Tibial artery (tissue), 4 donors: ENCODE results near the gene DPH5.
A peak's percentile ranks its signal among the peaks of the same experiment; 100 is the strongest.
"Not testable (repeated sequence)": the region's sequence is repeated elsewhere in the genome, so short reads cannot be mapped to it uniquely, and the experiment has no call there.

Experiments used
- DNase-seq, 2 donors: peaks; one replicate each; pipeline ENCODE4 v3.0.0-alpha.2; 2019
- H3K27ac ChIP-seq, 2 donors: fragments of 200-600 bp; sonication (generic) in 1 of 2; 1 replicate in 1 of 2; 2 replicates in 1 of 2; pipeline ENCODE4 v1.5.1; 2018 to 2019; ENCODE audit warnings: mild to moderate bottlenecking in 1 of 2
- H3K27me3 ChIP-seq, 2 donors: fragments of 200-600 bp; sonication (generic) in 1 of 2; one replicate each; pipeline versions ENCODE4 v1.5.1 to v1.6.0; 2016 to 2019
- H3K36me3 ChIP-seq, 3 donors: fragments of 200-600 bp; sonication (generic) in 2 of 3; one replicate each; pipeline ENCODE4 v1.5.1; 2016 to 2019; ENCODE audit warnings: mild to moderate bottlenecking in 2 of 3
- H3K4me1 ChIP-seq, 4 donors: fragments of 200-600 bp; sonication (generic) in 2 of 4; 1 replicate in 3 of 4; 2 replicates in 1 of 4; pipeline ENCODE4 v1.5.1; 2016 to 2019
- H3K4me3 ChIP-seq, 2 donors: fragments of 200-600 bp; sonication (generic) in 1 of 2; 1 replicate in 1 of 2; 2 replicates in 1 of 2; pipeline ENCODE4 v1.5.1; 2018 to 2019; ENCODE audit warnings: mild to moderate bottlenecking in 2 of 2
- H3K9me3 ChIP-seq, 3 donors: fragments of 200-600 bp; sonication (generic) in 1 of 3; one replicate each; pipeline ENCODE4 v1.5.1; 2016 to 2019
- CTCF ChIP-seq, 2 experiments: fragments of 200-600 bp in 1 of 2; fragments of 450-650 bp in 1 of 2; IDR thresholded peaks; one replicate each; pipeline ENCODE4 v1.5.1; 2017 to 2019; ENCODE audit warnings: antibody characterized with exemption in 2 of 2, mild to moderate bottlenecking in 1 of 2, moderate library complexity in 1 of 2
- intact Hi-C: fragments of 100-400 bp; cut with DNase I; formaldehyde crosslinking; loops from one replicate; pipeline ENCODE4 v1.15.0; 2023; ENCODE audit warnings: low total_unique reads

DPH5 gene

GRCh38 chr1:101025657-101026429, at the start of gene DPH5:
Gene DPH5, minus strand, starts transcription at chr1:101025784. Its CDS starts 341 bp downstream, at chr1:101025443.
- peak within 1 kb of the TSS; percentile 72 to 76 for H3K27ac ChIP-seq
- peaks cover 0 to 9% (median 0%) of the 10 kb centered on the region in 3 donors for H3K36me3 ChIP-seq
- H3K4me3 ChIP-seq: peak within 1 kb of the TSS; percentile 61 to 77
- H3K9me3 ChIP-seq: no peaks in the 10 kb centered on the region
- TF ChIP-seq CTCF (IDR thresholded peaks at IDR 0.05): no peak
- no peaks in the 10 kb centered on the region for H3K27me3 ChIP-seq
- DNase-seq: peak; percentile 88 to 92
- peaks cover 0 to 15% (median 5%) of the 10 kb centered on the region in 4 donors for H3K4me1 ChIP-seq
- intact Hi-C loops: no loop called here

- H3K36me3 ChIP-seq: peaks cover 0 to 5% (median 0%) of the 10 kb centered on the region in 3 donors
- no peaks in the 10 kb centered on the region for H3K9me3 ChIP-seq
- no peaks in the 10 kb centered on the region for H3K27me3 ChIP-seq
- no peak for TF ChIP-seq CTCF (IDR thresholded peaks at IDR 0.05)
- intact Hi-C loops: no loop called here
- H3K27ac ChIP-seq: no peak overlapping the region
- H3K4me1 ChIP-seq: no peaks in the 10 kb centered on the region
- no peak for DNase-seq
- no peak overlapping the region for H3K4me3 ChIP-seq
These were observed 48.3 kb upstream of the DPH5 start for GRCh38 chr1:101073836-101074235.

GRCh38 chr1:101071470-101071891, 45.9 kb upstream of the DPH5 start:
- intact Hi-C loops: no loop called here
- no peak overlapping the region for H3K27ac ChIP-seq

GRCh38 chr1:101069158-101069557, 43.6 kb upstream of the DPH5 start:
- no peaks in the 10 kb centered on the region for H3K9me3 ChIP-seq
- no peaks in the 10 kb centered on the region for H3K4me1 ChIP-seq
- TF ChIP-seq CTCF (IDR thresholded peaks at IDR 0.05): no peak
- H3K4me3 ChIP-seq: no peak overlapping the region
- no peak overlapping the region for H3K27ac ChIP-seq
- H3K36me3 ChIP-seq: no peaks in the 10 kb centered on the region
- intact Hi-C loops: no loop called here
- no peak for DNase-seq
- no peaks in the 10 kb centered on the region for H3K27me3 ChIP-seq

More at GRCh38 chr1:101071470-101071891, 45.9 kb upstream of the DPH5 start:
- no peaks in the 10 kb centered on the region for H3K36me3 ChIP-seq
- no peak for TF ChIP-seq CTCF (IDR thresholded peaks at IDR 0.05)
- no peak overlapping the region for H3K4me3 ChIP-seq
- H3K4me1 ChIP-seq: no peaks in the 10 kb centered on the region
- H3K27me3 ChIP-seq: no peaks in the 10 kb centered on the region
- no peaks in the 10 kb centered on the region for H3K9me3 ChIP-seq
- DNase-seq: no peak

GRCh38 chr1:101066937-101067335, 41.4 kb upstream of the DPH5 start:
- DNase-seq, H3K27ac ChIP-seq, H3K36me3 ChIP-seq, H3K4me3 ChIP-seq, H3K27me3 ChIP-seq, H3K9me3 ChIP-seq, intact Hi-C loops, H3K4me1 ChIP-seq: not testable (repeated sequence)

GRCh38 chr1:101066260-101066936, 40.8 kb upstream of the DPH5 start:
- H3K36me3 ChIP-seq: no peaks in the 10 kb centered on the region
- H3K4me1 ChIP-seq: no peaks in the 10 kb centered on the region
- H3K9me3 ChIP-seq: no peaks in the 10 kb centered on the region
- no peak for DNase-seq
- TF ChIP-seq CTCF (IDR thresholded peaks at IDR 0.05): no peak
- intact Hi-C loops: no loop called here
- H3K4me3 ChIP-seq: no peak overlapping the region
- no peak overlapping the region for H3K27ac ChIP-seq
- no peaks in the 10 kb centered on the region for H3K27me3 ChIP-seq
